Esophagus squamous epithelium (tissue), 4 donors: ENCODE data around the gene PHF2.

Experiments
- CTCF ChIP-seq, 6 experiments: fragments of 450-650 bp in 4 of 6; fragments of 200-600 bp in 2 of 6; sonication (generic) in 2 of 6; IDR thresholded peaks; one replicate each; pipeline ENCODE4 v1.5.1; 2016 to 2019; ENCODE audit warnings: antibody characterized with exemption in 6 of 6, mild to moderate bottlenecking in 4 of 6, moderate library complexity in 4 of 6
- POLR2A ChIP-seq, 4 donors: fragments of 450-650 bp; IDR thresholded peaks; one replicate each; pipeline ENCODE4 v1.6.1; 2017; ENCODE audit warnings: antibody characterized with exemption in 4 of 4, mild to moderate bottlenecking in 4 of 4, moderate library complexity in 3 of 4

- no peak for TF ChIP-seq CTCF (IDR thresholded peaks at IDR 0.05)
- TF ChIP-seq POLR2A (IDR thresholded peaks at IDR 0.05) = no peak
Measured at GRCh38 chr9:93667006-93667405, 90.6 kb downstream of the PHF2 start.
